Lower leg skin (tissue), 3 donors: ENCODE measurements around the gene OGFOD2.

Source experiments
- POLR2A ChIP-seq, 2 donors: fragments of 450-650 bp; IDR thresholded peaks; one replicate each; pipeline ENCODE4 v1.6.1; 2016 to 2017; ENCODE audit warnings: antibody characterized with exemption in 2 of 2, mild to moderate bottlenecking in 1 of 2, moderate library complexity in 1 of 2
- TF ChIP-seq, protein P1 (sequence below), 3 donors: fragments of 450-650 bp; IDR thresholded peaks; one replicate each; pipeline ENCODE4 v1.5.1; 2016; ENCODE audit warnings: antibody characterized with exemption in 3 of 3, mild to moderate bottlenecking in 3 of 3, moderate library complexity in 2 of 3

DNA sequence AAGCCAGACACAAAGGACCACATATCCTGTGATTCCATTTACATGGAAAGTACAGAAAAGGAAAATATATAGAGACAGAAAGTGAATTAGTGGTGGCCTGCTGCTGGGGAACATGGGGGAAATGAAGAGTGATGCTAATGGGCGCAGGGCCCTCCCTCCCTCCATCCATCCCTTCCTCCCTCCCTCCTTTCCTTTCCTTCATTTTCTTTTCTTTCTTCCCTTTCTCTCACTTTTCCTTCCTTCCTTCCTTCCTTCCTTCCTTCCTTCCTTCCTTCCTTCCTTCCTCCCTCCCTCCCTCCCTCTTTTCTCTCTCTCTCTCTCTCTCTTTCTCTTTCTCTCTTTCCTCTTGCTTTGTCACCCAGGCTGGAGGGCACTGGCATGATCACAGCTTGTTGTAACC lies 42.7 kb downstream of the OGFOD2 start:
- TF ChIP-seq, protein P1, sequence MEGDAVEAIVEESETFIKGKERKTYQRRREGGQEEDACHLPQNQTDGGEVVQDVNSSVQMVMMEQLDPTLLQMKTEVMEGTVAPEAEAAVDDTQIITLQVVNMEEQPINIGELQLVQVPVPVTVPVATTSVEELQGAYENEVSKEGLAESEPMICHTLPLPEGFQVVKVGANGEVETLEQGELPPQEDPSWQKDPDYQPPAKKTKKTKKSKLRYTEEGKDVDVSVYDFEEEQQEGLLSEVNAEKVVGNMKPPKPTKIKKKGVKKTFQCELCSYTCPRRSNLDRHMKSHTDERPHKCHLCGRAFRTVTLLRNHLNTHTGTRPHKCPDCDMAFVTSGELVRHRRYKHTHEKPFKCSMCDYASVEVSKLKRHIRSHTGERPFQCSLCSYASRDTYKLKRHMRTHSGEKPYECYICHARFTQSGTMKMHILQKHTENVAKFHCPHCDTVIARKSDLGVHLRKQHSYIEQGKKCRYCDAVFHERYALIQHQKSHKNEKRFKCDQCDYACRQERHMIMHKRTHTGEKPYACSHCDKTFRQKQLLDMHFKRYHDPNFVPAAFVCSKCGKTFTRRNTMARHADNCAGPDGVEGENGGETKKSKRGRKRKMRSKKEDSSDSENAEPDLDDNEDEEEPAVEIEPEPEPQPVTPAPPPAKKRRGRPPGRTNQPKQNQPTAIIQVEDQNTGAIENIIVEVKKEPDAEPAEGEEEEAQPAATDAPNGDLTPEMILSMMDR (IDR thresholded peaks at IDR 0.05) = no peak
- TF ChIP-seq POLR2A (IDR thresholded peaks at IDR 0.05) = no peak
